HG03342 (cell line): ENCODE results near the gene IFNL2.
"Not testable (repeated sequence)": the region's sequence is repeated elsewhere in the genome, so short reads cannot be mapped to it uniquely, and the experiment has no call there.

Experiments used
- ATAC-seq: cut with Tn5 transposase; IDR thresholded peaks from one replicate; pipeline ENCODE4 v1.9.1; 2021; ENCODE audit warnings: mild to moderate bottlenecking, moderate library complexity; ENCODE audit not compliant: unreplicated experiment

IFNL2 gene

GRCh38 chr19:39268085-39268484, at the start of gene IFNL2:
TSS of gene IFNL2 (plus strand) at chr19:39268396. CDS start at chr19:39268569, 173 bp downstream.
- ATAC-seq: not testable (repeated sequence)

GRCh38 chr19:39219108-39219507, 49.1 kb upstream of the IFNL2 start:
- not testable (repeated sequence) for ATAC-seq

- no peak for ATAC-seq
Measured at GRCh38 chr19:39223703-39224279, 44.4 kb upstream of the IFNL2 start.

GRCh38 chr19:39224910-39225309, 43.3 kb upstream of the IFNL2 start:
- no peak for ATAC-seq

GRCh38 chr19:39230096-39230764, 38.0 kb upstream of the IFNL2 start:
- ATAC-seq: no peak

GRCh38 chr19:39232708-39233107, 35.5 kb upstream of the IFNL2 start:
- ATAC-seq: no peak

- ATAC-seq: no peak
Measured at GRCh38 chr19:39236527-39236926, 31.7 kb upstream of the IFNL2 start.

- peak; percentile 58 for ATAC-seq
Measured at GRCh38 chr19:39237200-39238184, 30.7 kb upstream of the IFNL2 start.

- no peak for ATAC-seq
Measured at GRCh38 chr19:39238209-39238608, 30.0 kb upstream of the IFNL2 start.

GRCh38 chr19:39238944-39239343, 29.3 kb upstream of the IFNL2 start:
- ATAC-seq: no peak

- no peak for ATAC-seq
Measured at GRCh38 chr19:39240421-39240820, 27.8 kb upstream of the IFNL2 start.

GRCh38 chr19:39243741-39244140, 24.5 kb upstream of the IFNL2 start:
- ATAC-seq: not testable (repeated sequence)

GRCh38 chr19:39244410-39245100, 23.6 kb upstream of the IFNL2 start, which contains the start of gene IFNL3:
TSS of gene IFNL3 (minus strand) at chr19:39245006. CDS start at chr19:39244967, 39 bp downstream.
- ATAC-seq: not testable (repeated sequence)

- ATAC-seq: not testable (repeated sequence)
Measured at GRCh38 chr19:39245166-39245565, 23.0 kb upstream of the IFNL2 start.

- no peak for ATAC-seq
Measured at GRCh38 chr19:39246951-39247669, 21.1 kb upstream of the IFNL2 start.

- ATAC-seq: no peak
Measured at GRCh38 chr19:39247701-39248664, 20.2 kb upstream of the IFNL2 start.

- ATAC-seq: no peak
Measured at GRCh38 chr19:39248806-39249205, 19.4 kb upstream of the IFNL2 start, which contains the start of gene IFNL4. TSS of gene IFNL4 (minus strand) at chr19:39248856.

- ATAC-seq: no peak
Measured at GRCh38 chr19:39251081-39251480, 17.1 kb upstream of the IFNL2 start.

GRCh38 chr19:39251846-39252245, 16.4 kb upstream of the IFNL2 start:
- no peak for ATAC-seq
